GM12878 (cell line): ENCODE measurements around the gene CHRM5. TPM values are rescaled to one million over a fixed set of nuclear protein-coding genes. Genes with fewer than 3 reads are reported as not detected.

Experiments used
- ATAC-seq: fragments of 200-7000 bp; cut with Tn5 transposase; 3 replicates; pipeline ENCODE4 v1.9.1; 2020; ENCODE audit warnings: mild to moderate bottlenecking, moderate library complexity
- BruUV-seq: library from RNA; stranded (reverse); fragments of 400-500 nt; replicated peaks from 2 replicates; lab custom pipeline; 2021; lab: Mats Ljungman, UMichigan
- CTCF ChIA-PET: fragments of 300-600 bp; sonication (Branson Sonifier 250); formaldehyde crosslinking; extraction: SDS; loops from one replicate; lab custom pipeline; 2021; ENCODE audit warnings: inconsistent platforms; lab: Yijun Ruan, JAX
- POLR2A ChIA-PET: fragments of 350-600 bp; formaldehyde crosslinking; extraction: SDS; loops from one replicate; lab custom pipeline; 2021; ENCODE audit warnings: inconsistent platforms; lab: Charles Lee
- RAD21 ChIA-PET: fragments of 300-600 bp; sonication (Branson Sonifier 250); formaldehyde crosslinking; loops from one replicate; lab custom pipeline; 2023; ENCODE audit warnings: antibody characterized with exemption; ENCODE audit not compliant: unreplicated experiment; lab: Charles Lee
- SMC1A ChIA-PET: fragments of 300-600 bp; sonication (Branson Sonifier 250); formaldehyde crosslinking; loops from one replicate; lab custom pipeline; 2023; ENCODE audit not compliant: unreplicated experiment, uncharacterized antibody; lab: Charles Lee
- DNase-seq: peaks from one replicate; pipeline ENCODE4 v3.0.0-alpha.2; 2011; ENCODE audit warnings: low read depth, low spot score
- FAIRE-seq: peaks from 3 replicates; lab custom pipeline; 2011; peaks lifted over from hg19 to GRCh38; lab: Jason Lieb, UNC
- H2AFZ ChIP-seq: 2 replicates; pipeline ENCODE4 v1.6.0; 2011; ENCODE audit warnings: low read depth, low read length, control low read depth; ENCODE audit not compliant: control insufficient read depth
- H3K27ac ChIP-seq: 2 replicates; pipeline ENCODE4 v1.5.1; 2011; ENCODE audit warnings: control low read depth; ENCODE audit not compliant: control insufficient read depth, insufficient read depth
- H3K27me3 ChIP-seq, 2 experiments: replicated peaks in 1 of 2; 2 replicates each; pipeline versions ENCODE4 v1.6.0 to v1.6.1; 2011; ENCODE audit warnings: low read length in 1 of 2; ENCODE audit not compliant: control insufficient read depth in 2 of 2, insufficient read depth in 2 of 2
- H3K36me3 ChIP-seq, 2 experiments: 2 replicates each; pipeline ENCODE4 v1.5.1; 2011; ENCODE audit warnings: low read length in 1 of 2; ENCODE audit not compliant: control insufficient read depth in 2 of 2, insufficient read depth in 2 of 2
- H3K4me1 ChIP-seq: 2 replicates; pipeline ENCODE4 v1.6.1; 2011; ENCODE audit warnings: mild to moderate bottlenecking, low read length, moderate library complexity, mixed read lengths; ENCODE audit not compliant: control insufficient read depth, insufficient read depth
- H3K4me2 ChIP-seq: 2 replicates; pipeline ENCODE4 v1.6.0; 2011; ENCODE audit warnings: control low read depth; ENCODE audit not compliant: control insufficient read depth, insufficient read depth
- H3K4me3 ChIP-seq: fragments of 200-600 bp; sonication (generic); 2 replicates; pipeline ENCODE4 v1.5.1; 2016
- H3K79me2 ChIP-seq: 2 replicates; pipeline ENCODE4 v1.6.0; 2011; ENCODE audit warnings: low read length; ENCODE audit not compliant: control insufficient read depth, insufficient read depth
- H3K9ac ChIP-seq: 2 replicates; pipeline ENCODE4 v1.8.0; 2011; ENCODE audit warnings: low read length, control low read depth, mixed read lengths; ENCODE audit not compliant: control insufficient read depth, insufficient read depth
- H3K9me3 ChIP-seq: replicated peaks from 3 replicates; pipeline ENCODE4 v1.5.1; 2011; ENCODE audit warnings: mild to moderate bottlenecking, low read length; ENCODE audit not compliant: control insufficient read depth, insufficient read depth
- H4K20me1 ChIP-seq: 2 replicates; pipeline ENCODE4 v1.6.0; 2011; ENCODE audit not compliant: control insufficient read depth, insufficient read depth
- ASH2L ChIP-seq: fragments of 300-600, 200-600 bp; sonication (generic); IDR thresholded peaks from 2 replicates; pipeline ENCODE4 v1.6.1; 2017; ENCODE audit warnings: low read depth, mild to moderate bottlenecking, borderline replicate concordance
- BCLAF1 ChIP-seq: fragments of 450-650 bp; IDR thresholded peaks from 2 replicates; pipeline ENCODE4 v1.6.1; 2017; ENCODE audit warnings: antibody characterized with exemption, mild to moderate bottlenecking, moderate library complexity
- CHD1 ChIP-seq: IDR thresholded peaks from 2 replicates; pipeline ENCODE4 v1.6.1; 2012; ENCODE audit warnings: low read depth, low read length, improper control_type of control experiment
- FOXK2 ChIP-seq: fragments of 450-650 bp; IDR thresholded peaks from 2 replicates; pipeline ENCODE4 v1.6.1; 2017; ENCODE audit warnings: mild to moderate bottlenecking, moderate library complexity
- GABPA ChIP-seq: IDR thresholded peaks from 2 replicates; pipeline ENCODE4 v1.6.1; 2014; ENCODE audit warnings: antibody characterized with exemption, low read depth, mild to moderate bottlenecking, inconsistent platforms
- IRF4 ChIP-seq: IDR thresholded peaks from 2 replicates; pipeline ENCODE4 v1.6.1; 2011; ENCODE audit warnings: low read depth, low read length
- KDM1A ChIP-seq: fragments of 200-600 bp; sonication (generic); IDR thresholded peaks from 2 replicates; pipeline ENCODE4 v1.6.1; 2016; ENCODE audit warnings: borderline replicate concordance
- MTA2 ChIP-seq: fragments of 450-650 bp; IDR thresholded peaks from 2 replicates; pipeline ENCODE4 v1.6.1; 2016; ENCODE audit warnings: low read depth, mild to moderate bottlenecking, moderate library complexity
- POLR2AphosphoS2 ChIP-seq: IDR thresholded peaks from 2 replicates; pipeline ENCODE4 v1.6.1; 2011; ENCODE audit warnings: low read depth, mild to moderate bottlenecking, low read length, improper control_type of control experiment, moderate library complexity
- RB1 ChIP-seq: fragments of 450-650 bp; formaldehyde crosslinking; IDR thresholded peaks from 2 replicates; pipeline ENCODE4 v1.6.1; 2017; ENCODE audit warnings: mild to moderate bottlenecking, borderline replicate concordance
- RUNX3 ChIP-seq: IDR thresholded peaks from 2 replicates; pipeline ENCODE4 v1.6.1; 2012; ENCODE audit warnings: low read length, inconsistent platforms
- SREBF2 ChIP-seq: IDR thresholded peaks from 2 replicates; pipeline ENCODE4 v1.6.1; 2012; ENCODE audit warnings: mild to moderate bottlenecking, low read length
- ZNF207 ChIP-seq: fragments of 450-650 bp; IDR thresholded peaks from 2 replicates; pipeline ENCODE4 v1.6.1; 2014; ENCODE audit warnings: antibody characterized with exemption, mild to moderate bottlenecking, borderline replicate concordance
- WGBS: methylation state at CpG from one replicate; pipeline ENCODE4 v1.1.6; 2016; ENCODE audit warnings: low lambda C conversion rate; ENCODE audit not compliant: insufficient replicate concordance, insufficient coverage; ENCODE audit errors: missing lambda C conversion rate; 5-methylcytosine and 5-hydroxymethylcytosine counted together
- in situ Hi-C: fragments of 300-500 bp; cut with MboI; formaldehyde crosslinking; loops from 9 replicates; pipeline ENCODE4 v1.14.3; 2018; ENCODE audit warnings: mixed read lengths
- intact Hi-C: fragments of 100-400 bp; cut with micrococcal nuclease; formaldehyde crosslinking; loops from one replicate; pipeline ENCODE4 v1.14.2; 2022; ENCODE audit not compliant: unreplicated experiment
- polyA plus RNA-seq, 11 experiments: library from polyadenylated mRNA; depleted of rRNA in 4 of 11; unstranded in 6 of 11; stranded (reverse) in 5 of 11; fragments of >200 nt; fragmentation: Nextera tagmentation in 4 of 11; fragmentation: Illumina TruSeq in 1 of 11; extraction: Ambion mirVana in 4 of 11; extraction: Trizol in 1 of 11; gene quantifications; 1 replicate in 1 of 11; 2 replicates in 10 of 11; pipeline versions ENCODE4 v1.2.1 to v1.2.3, GENCODE V29; 2011 to 2016; ENCODE audit warnings: inconsistent platforms in 2 of 11, missing spikeins in 2 of 11, low read depth in 1 of 11
- total RNA-seq, 4 experiments: library from RNA; depleted of rRNA in 3 of 4; stranded (reverse); fragments of >200 nt in 3 of 4; fragmentation: Illumina TruSeq in 1 of 4; extraction: Trizol in 1 of 4; gene quantifications; 2 replicates each; pipeline versions ENCODE4 v1.2.1 to v1.2.3, GENCODE V29; 2013 to 2021
- TF ChIP-seq, protein P1 (sequence below): IDR thresholded peaks from 2 replicates; pipeline ENCODE4 v1.6.1; 2012; ENCODE audit warnings: improper control_type of control experiment, low read depth, low read length; ENCODE audit not compliant: insufficient replicate concordance

CHRM5 gene
- total and polyA plus RNA-seq, 10 of the 15 experiments (the other 5 are each of a cell fraction or from before 2014, with no cell fraction given) = 0.01 to 0.10 (median 0.04) TPM; not detected in 6

DNA sequence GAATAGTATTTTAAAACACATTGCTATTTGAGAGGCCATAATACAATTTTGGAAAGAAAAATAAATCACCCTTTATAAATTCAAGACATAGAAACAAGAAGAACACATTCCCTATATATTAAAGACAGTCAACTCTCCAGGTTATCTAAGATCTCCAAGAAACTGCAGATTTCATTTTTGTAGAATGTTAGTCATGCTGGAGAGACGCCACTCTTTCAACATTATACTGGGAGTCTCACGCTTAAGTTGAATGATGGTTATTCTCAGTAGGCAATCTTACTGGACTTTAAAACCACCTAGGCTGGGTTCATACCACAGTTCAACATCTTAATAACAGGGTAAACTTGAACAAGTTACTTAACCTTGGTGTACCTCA lies 3.6 kb upstream of the CHRM5 start:
- H3K79me2 ChIP-seq = no peaks in the 10 kb centered on the region
- no peak overlapping the region for H3K27ac ChIP-seq
- H3K4me3 ChIP-seq = no peak overlapping the region
- BruUV-seq = no TSS peak
- ATAC-seq = no peak
- H2AFZ ChIP-seq = no peak overlapping the region
- no peak for TF ChIP-seq KDM1A
- no peak for TF ChIP-seq ASH2L
- no peak for TF ChIP-seq POLR2AphosphoS2
- no peak for TF ChIP-seq MTA2
- no peak for TF ChIP-seq FOXK2
- TF ChIP-seq IRF4 = no peak
- TF ChIP-seq BCLAF1 = no peak
- no peak for TF ChIP-seq ZNF207
- TF ChIP-seq SREBF2 = no peak
- no peak for TF ChIP-seq RUNX3
- TF ChIP-seq, protein P1, sequence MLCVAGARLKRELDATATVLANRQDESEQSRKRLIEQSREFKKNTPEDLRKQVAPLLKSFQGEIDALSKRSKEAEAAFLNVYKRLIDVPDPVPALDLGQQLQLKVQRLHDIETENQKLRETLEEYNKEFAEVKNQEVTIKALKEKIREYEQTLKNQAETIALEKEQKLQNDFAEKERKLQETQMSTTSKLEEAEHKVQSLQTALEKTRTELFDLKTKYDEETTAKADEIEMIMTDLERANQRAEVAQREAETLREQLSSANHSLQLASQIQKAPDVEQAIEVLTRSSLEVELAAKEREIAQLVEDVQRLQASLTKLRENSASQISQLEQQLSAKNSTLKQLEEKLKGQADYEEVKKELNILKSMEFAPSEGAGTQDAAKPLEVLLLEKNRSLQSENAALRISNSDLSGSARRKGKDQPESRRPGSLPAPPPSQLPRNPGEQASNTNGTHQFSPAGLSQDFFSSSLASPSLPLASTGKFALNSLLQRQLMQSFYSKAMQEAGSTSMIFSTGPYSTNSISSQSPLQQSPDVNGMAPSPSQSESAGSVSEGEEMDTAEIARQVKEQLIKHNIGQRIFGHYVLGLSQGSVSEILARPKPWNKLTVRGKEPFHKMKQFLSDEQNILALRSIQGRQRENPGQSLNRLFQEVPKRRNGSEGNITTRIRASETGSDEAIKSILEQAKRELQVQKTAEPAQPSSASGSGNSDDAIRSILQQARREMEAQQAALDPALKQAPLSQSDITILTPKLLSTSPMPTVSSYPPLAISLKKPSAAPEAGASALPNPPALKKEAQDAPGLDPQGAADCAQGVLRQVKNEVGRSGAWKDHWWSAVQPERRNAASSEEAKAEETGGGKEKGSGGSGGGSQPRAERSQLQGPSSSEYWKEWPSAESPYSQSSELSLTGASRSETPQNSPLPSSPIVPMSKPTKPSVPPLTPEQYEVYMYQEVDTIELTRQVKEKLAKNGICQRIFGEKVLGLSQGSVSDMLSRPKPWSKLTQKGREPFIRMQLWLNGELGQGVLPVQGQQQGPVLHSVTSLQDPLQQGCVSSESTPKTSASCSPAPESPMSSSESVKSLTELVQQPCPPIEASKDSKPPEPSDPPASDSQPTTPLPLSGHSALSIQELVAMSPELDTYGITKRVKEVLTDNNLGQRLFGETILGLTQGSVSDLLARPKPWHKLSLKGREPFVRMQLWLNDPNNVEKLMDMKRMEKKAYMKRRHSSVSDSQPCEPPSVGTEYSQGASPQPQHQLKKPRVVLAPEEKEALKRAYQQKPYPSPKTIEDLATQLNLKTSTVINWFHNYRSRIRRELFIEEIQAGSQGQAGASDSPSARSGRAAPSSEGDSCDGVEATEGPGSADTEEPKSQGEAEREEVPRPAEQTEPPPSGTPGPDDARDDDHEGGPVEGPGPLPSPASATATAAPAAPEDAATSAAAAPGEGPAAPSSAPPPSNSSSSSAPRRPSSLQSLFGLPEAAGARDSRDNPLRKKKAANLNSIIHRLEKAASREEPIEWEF = no peak
- no peak for TF ChIP-seq GABPA
- TF ChIP-seq CHD1 = no peak
- TF ChIP-seq RB1 = no peak
- TF ChIP-seq, all 136 proteins: peak for 0
- no peak overlapping the region for H3K4me2 ChIP-seq
- no peak overlapping the region for H3K9ac ChIP-seq
- POLR2A ChIA-PET = no interaction called here
- H3K9me3 ChIP-seq = no peaks in the 10 kb centered on the region
- in situ Hi-C loops (loop anchor here (5.0 kb wide), 1 partner anchor 227 kb away; no protein-coding TSS in a partner anchor), intact Hi-C loops (loop anchor here (1.0 kb wide), 1 partner anchor 227 kb away; no protein-coding TSS in a partner anchor)
- no peaks in the 10 kb centered on the region for H3K27me3 ChIP-seq
- DNase-seq (no peak), FAIRE-seq (no peak)
- CTCF ChIA-PET = interaction anchor here (0.7 to 4.1 kb wide), 2 partner anchors 140 to 230 kb away, joined by 3 to 23 read pairs; no protein-coding TSS in a partner anchor
- H3K4me1 ChIP-seq = no peaks in the 10 kb centered on the region
- no peaks in the 10 kb centered on the region for H4K20me1 ChIP-seq
- no peaks in the 10 kb centered on the region for H3K36me3 ChIP-seq
- RAD21 ChIA-PET = interaction anchor here (1.0 kb wide), 1 partner anchor 11 kb away, joined by 5 read pairs; no protein-coding TSS in a partner anchor
- SMC1A ChIA-PET = interaction anchor here (1.0 to 2.2 kb wide), 2 partner anchors 229 to 234 kb away, joined by 3 to 10 read pairs; no protein-coding TSS in a partner anchor
- 100% methylated on average over 2 of the region's 2 CpGs for whole genome bisulfite sequencing
